B cell (primary cell): ENCODE data around the gene ABCC3. TPM values are rescaled to one million over a fixed set of nuclear protein-coding genes. Genes with fewer than 3 reads are reported as not detected.

Experiments
- ATAC-seq: fragments of 200-7000 bp; cut with Tn5 transposase; one replicate; pipeline ENCODE4 v1.10.0; 2021; ENCODE audit warnings: low read depth, mild to moderate bottlenecking, moderate number of reproducible peaks, moderate library complexity
- CTCF ChIA-PET: fragments of 350-600 bp; sonication (Branson Sonifier 250); formaldehyde crosslinking; loops from one replicate; lab custom pipeline; 2021; ENCODE audit warnings: antibody characterized with exemption, inconsistent platforms; lab: Charles Lee
- POLR2A ChIA-PET: fragments of 350-600 bp; sonication (Branson Sonifier 250); formaldehyde crosslinking; loops from one replicate; lab custom pipeline; 2021; ENCODE audit warnings: antibody characterized with exemption; lab: Charles Lee
- DNase-seq: peaks from one replicate; pipeline ENCODE4 v3.0.0; 2013
- H2AFZ ChIP-seq: 2 replicates; pipeline ENCODE4 v1.6.1; 2012; ENCODE audit warnings: mild to moderate bottlenecking, low read depth, low read length; ENCODE audit not compliant: insufficient read depth, poor library complexity, severe bottlenecking
- H3K27ac ChIP-seq, 2 donors: 1 replicate in 1 of 2; 2 replicates in 1 of 2; pipeline ENCODE4 v1.5.1; 2012 to 2013; ENCODE audit warnings: low read length in 2 of 2, mild to moderate bottlenecking in 2 of 2, moderate library complexity in 1 of 2
- H3K27me3 ChIP-seq, 4 experiments: fragments of 200-600 bp in 1 of 4; sonication (generic) in 1 of 4; replicated peaks in 1 of 4; 1 replicate in 2 of 4; 2 replicates in 2 of 4; pipeline versions ENCODE4 v1.6.1 to v1.7.0; 2013 to 2016; ENCODE audit warnings: low read length in 3 of 4, mild to moderate bottlenecking in 2 of 4, mixed read lengths in 1 of 4, moderate library complexity in 1 of 4; ENCODE audit not compliant: insufficient read depth in 4 of 4, control insufficient read depth in 3 of 4; ENCODE audit errors: control extremely low read depth in 1 of 4
- H3K36me3 ChIP-seq, 2 experiments: replicated peaks in 1 of 2; 1 replicate in 1 of 2; 2 replicates in 1 of 2; pipeline versions ENCODE4 v1.6.1 to v1.7.1; 2013; ENCODE audit warnings: low read length in 1 of 2; ENCODE audit not compliant: insufficient read depth in 2 of 2, control insufficient read depth in 1 of 2; ENCODE audit errors: control extremely low read depth in 1 of 2, extremely low read depth in 1 of 2
- H3K4me1 ChIP-seq, 2 donors: fragments of 200-600 bp in 1 of 2; sonication (generic) in 1 of 2; 1 replicate in 1 of 2; 2 replicates in 1 of 2; pipeline versions ENCODE4 v1.5.1 to v1.6.1; 2013 to 2017; ENCODE audit warnings: low read length in 2 of 2; ENCODE audit not compliant: control insufficient read depth in 2 of 2, insufficient read depth in 2 of 2
- H3K4me2 ChIP-seq: replicated peaks from 2 replicates; pipeline ENCODE3; 2012; ENCODE audit warnings: mild to moderate bottlenecking, low read depth, low read length; ENCODE audit not compliant: poor library complexity, severe bottlenecking
- H3K4me3 ChIP-seq, 5 experiments: fragments of 200-600 bp in 1 of 5; sonication (generic) in 1 of 5; 1 replicate in 3 of 5; 2 replicates in 2 of 5; pipeline versions ENCODE4 v1.5.1 to v1.7.0; 2011 to 2016; ENCODE audit warnings: low read length in 4 of 5, mild to moderate bottlenecking in 4 of 5, low read depth in 2 of 5, control low read depth in 1 of 5, moderate library complexity in 1 of 5; ENCODE audit not compliant: insufficient read depth in 1 of 5; ENCODE audit errors: control extremely low read depth in 1 of 5, extremely low read depth in 1 of 5
- H3K79me2 ChIP-seq: fragments of 200-600 bp; sonication (generic); one replicate; pipeline ENCODE4 v1.6.0; 2016; ENCODE audit warnings: low read length; ENCODE audit not compliant: control insufficient read depth, insufficient read depth
- H3K9ac ChIP-seq: fragments of 200-600 bp; sonication (generic); 2 replicates; pipeline ENCODE4 v1.6.1; 2017; ENCODE audit warnings: mild to moderate bottlenecking, low read length, moderate library complexity
- H3K9me3 ChIP-seq, 3 donors: one replicate each; pipeline versions ENCODE4 v1.6.1 to v1.7.1; 2013; ENCODE audit warnings: low read length in 2 of 3; ENCODE audit not compliant: control insufficient read depth in 2 of 3, insufficient read depth in 1 of 3; ENCODE audit errors: control extremely low read depth in 1 of 3
- H4K20me1 ChIP-seq: 2 replicates; pipeline ENCODE4 v1.6.0; 2012; ENCODE audit warnings: mild to moderate bottlenecking, low read length; ENCODE audit not compliant: insufficient read depth, control insufficient read depth, poor library complexity, severe bottlenecking
- H3K27ac Mint-ChIP-seq: one replicate; pipeline ENCODE4 v1.8.0; 2021; ENCODE audit warnings: mixed read lengths
- H3K27me3 Mint-ChIP-seq: one replicate; pipeline ENCODE4 v1.8.0; 2021; ENCODE audit warnings: mixed read lengths
- H3K4me1 Mint-ChIP-seq: one replicate; pipeline ENCODE4 v1.8.0; 2021; ENCODE audit warnings: mixed read lengths
- H3K4me3 Mint-ChIP-seq: one replicate; pipeline ENCODE4 v1.8.0; 2021; ENCODE audit warnings: mixed read lengths
- H3K9me3 Mint-ChIP-seq: one replicate; pipeline ENCODE4 v1.8.0; 2022; ENCODE audit warnings: mixed read lengths; ENCODE audit not compliant: insufficient read depth
- CTCF ChIP-seq: fragments of 200-600 bp; IDR thresholded peaks from one replicate; pipeline ENCODE4 v1.8.0; 2022; ENCODE audit warnings: antibody characterized with exemption, mild to moderate bottlenecking
- EZH2 ChIP-seq: IDR thresholded peaks from 2 replicates; pipeline ENCODE4 v1.6.1; 2012; ENCODE audit warnings: borderline replicate concordance, low read depth, mild to moderate bottlenecking, moderate library complexity, low read length; ENCODE audit not compliant: insufficient read depth, poor library complexity, severe bottlenecking
- WGBS: methylation state at CpG from one replicate; pipeline ENCODE4 v1.1.5; 2013; ENCODE audit warnings: missing lambda C conversion rate; ENCODE audit not compliant: insufficient coverage; 5-methylcytosine and 5-hydroxymethylcytosine counted together
- intact Hi-C: fragments of 100-400 bp; cut with micrococcal nuclease; formaldehyde crosslinking; loops from one replicate; pipeline ENCODE4 v1.10.0; 2022
- polyA plus RNA-seq: library from polyadenylated mRNA; depleted of rRNA; stranded (reverse); fragments of >200 nt; gene quantifications from 2 replicates; pipeline ENCODE4 v1.2.3, GENCODE V29; 2012
- total RNA-seq, 2 donors: library from RNA; stranded (reverse); fragments of 120-200 nt in 1 of 2; gene quantifications; 1 replicate in 1 of 2; 2 replicates in 1 of 2; pipeline versions ENCODE4 v1.2.3 to v1.2.4, GENCODE V29; 2013 to 2022

The ABCC3 gene
- total and polyA plus RNA-seq, 2 donors (not counting 1 experiment from before 2014, with no cell fraction given): 0.05 to 0.60 TPM

- H3K79me2 ChIP-seq: peaks cover 49% of the 10 kb centered on the region
- intact Hi-C loops: loop anchor here (1.0 to 5.0 kb wide), 2 partner anchors 12 to 932 kb away; partner anchors contain the start of genes ANKRD40 and KAT7
- CTCF ChIA-PET: interaction anchor here (0.6 to 1.0 kb wide), 3 partner anchors 11 to 240 kb away, joined by 3 to 4 read pairs (median 4); partner anchors contain the start of gene RSAD1
Observed at GRCh38 chr17:50719144-50719923, 84.7 kb downstream of the ABCC3 start, which contains the start of gene LUC7L3. TSS of gene LUC7L3 (plus strand) at chr17:50719603. CDS start at chr17:50719733, 130 bp downstream.

More at GRCh38 chr17:50719144-50719923, 84.7 kb downstream of the ABCC3 start, which contains the start of gene LUC7L3:
- H3K4me3 Mint-ChIP-seq: peak within 1 kb of the TSS; percentile 98
- no peaks in the 10 kb centered on the region for H3K9me3 Mint-ChIP-seq
- peaks cover 36% of the 10 kb centered on the region for H3K4me1 Mint-ChIP-seq
- Histone ChIP-seq H4K20me1 (peaks cover 25% of the 10 kb centered on the region), H3K9ac (peak within 1 kb of the TSS; percentile 91), H2AFZ (peak within 1 kb of the TSS; percentile 88), H3K27ac (peak within 1 kb of the TSS; percentile 96 to 97), H3K4me3 (peak within 1 kb of the TSS; percentile 75 to 97 (median 87)), H3K4me2 (peak within 1 kb of the TSS; percentile 71), H3K4me1 (peaks cover 31 to 32% of the 10 kb centered on the region in 2 donors), H3K36me3 (peaks cover 1 to 7% of the 10 kb centered on the region in 2 experiments), H3K9me3 (peaks cover 0 to 2% (median 0%) of the 10 kb centered on the region in 3 donors), H3K27me3 (no peaks in the 10 kb centered on the region)
- no peak for TF ChIP-seq CTCF
- no peak for TF ChIP-seq EZH2
- DNase-seq: peak; percentile 96
- H3K27ac Mint-ChIP-seq: peak within 1 kb of the TSS; percentile 99
- WGBS: 1% methylated on average over 76 of the region's 76 CpGs
- no peaks in the 10 kb centered on the region for H3K27me3 Mint-ChIP-seq
- peak; percentile 93 for ATAC-seq
- POLR2A ChIA-PET: interaction anchor here (0.9 to 1.4 kb wide), 5 partner anchors 10 to 347 kb away, joined by 3 to 14 read pairs (median 7); partner anchors contain the start of genes ANKRD40 and TOB1
